DOHH2 (cell line): ENCODE data around the gene CAMTA1.

Experiments
- EZH2phosphoT487 ChIP-seq: fragments of 200-600 bp; sonication (generic); IDR thresholded peaks from 2 replicates; pipeline ENCODE4 v1.6.1; 2017; ENCODE audit warnings: borderline replicate concordance, mild to moderate bottlenecking, antibody characterized with exemption, low read length, moderate library complexity, mixed read lengths
- TF ChIP-seq, protein P1 (sequence below): fragments of 200-600 bp; sonication (generic); IDR thresholded peaks from one replicate; pipeline ENCODE4 v1.5.1; 2014; ENCODE audit warnings: antibody characterized with exemption, mild to moderate bottlenecking, low read depth, low read length; ENCODE audit not compliant: poor library complexity, severe bottlenecking

- TF ChIP-seq, protein P1, sequence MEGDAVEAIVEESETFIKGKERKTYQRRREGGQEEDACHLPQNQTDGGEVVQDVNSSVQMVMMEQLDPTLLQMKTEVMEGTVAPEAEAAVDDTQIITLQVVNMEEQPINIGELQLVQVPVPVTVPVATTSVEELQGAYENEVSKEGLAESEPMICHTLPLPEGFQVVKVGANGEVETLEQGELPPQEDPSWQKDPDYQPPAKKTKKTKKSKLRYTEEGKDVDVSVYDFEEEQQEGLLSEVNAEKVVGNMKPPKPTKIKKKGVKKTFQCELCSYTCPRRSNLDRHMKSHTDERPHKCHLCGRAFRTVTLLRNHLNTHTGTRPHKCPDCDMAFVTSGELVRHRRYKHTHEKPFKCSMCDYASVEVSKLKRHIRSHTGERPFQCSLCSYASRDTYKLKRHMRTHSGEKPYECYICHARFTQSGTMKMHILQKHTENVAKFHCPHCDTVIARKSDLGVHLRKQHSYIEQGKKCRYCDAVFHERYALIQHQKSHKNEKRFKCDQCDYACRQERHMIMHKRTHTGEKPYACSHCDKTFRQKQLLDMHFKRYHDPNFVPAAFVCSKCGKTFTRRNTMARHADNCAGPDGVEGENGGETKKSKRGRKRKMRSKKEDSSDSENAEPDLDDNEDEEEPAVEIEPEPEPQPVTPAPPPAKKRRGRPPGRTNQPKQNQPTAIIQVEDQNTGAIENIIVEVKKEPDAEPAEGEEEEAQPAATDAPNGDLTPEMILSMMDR, result no peak
- TF ChIP-seq EZH2phosphoT487, result no peak
Measured at GRCh38 chr1:7722670-7723012, 937.4 kb downstream of the CAMTA1 start.
